ENCODE data around the gene AKR1C8.
"Not testable (repeated sequence)": the region's sequence is repeated elsewhere in the genome, so short reads cannot be mapped to it uniquely, and the experiment has no call there.

Gene AKR1C8

GRCh38 chr10:5119997-5120396 lies 65.0 kb downstream of the AKR1C8 start:
- DNase-seq = not testable (repeated sequence)

DNA sequence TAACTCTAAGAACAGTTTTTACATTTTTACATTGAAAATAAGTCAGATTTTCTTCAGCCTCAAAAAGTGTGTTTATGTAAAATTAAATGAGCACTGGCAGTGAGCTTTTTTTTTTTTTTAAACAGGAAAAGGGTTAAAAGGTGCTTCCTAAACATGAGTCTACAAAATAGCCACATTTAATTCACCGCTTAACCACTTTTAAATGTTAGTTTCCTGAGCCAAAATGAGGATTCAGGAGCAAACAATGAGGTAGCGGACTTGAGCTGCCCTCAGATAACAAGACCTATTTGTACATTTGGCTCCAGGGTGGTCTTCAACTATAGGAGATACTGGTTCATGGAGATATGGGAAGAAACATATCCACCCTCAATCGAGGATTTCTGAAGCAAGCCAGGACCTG lies 67.9 kb downstream of the AKR1C8 start:
- DNase-seq = no peak
- in situ Hi-C loops (cut with MboI; ENCODE audit: low pct_unique_long_range_greater_than_20kb, low sequenced_read_pairs) = no loop called here

More at GRCh38 chr10:5119997-5120396, 65.0 kb downstream of the AKR1C8 start:
- in situ Hi-C loops (cut with MboI; ENCODE audit: low pct_unique_long_range_greater_than_20kb, low sequenced_read_pairs) = not testable (repeated sequence)

DNA sequence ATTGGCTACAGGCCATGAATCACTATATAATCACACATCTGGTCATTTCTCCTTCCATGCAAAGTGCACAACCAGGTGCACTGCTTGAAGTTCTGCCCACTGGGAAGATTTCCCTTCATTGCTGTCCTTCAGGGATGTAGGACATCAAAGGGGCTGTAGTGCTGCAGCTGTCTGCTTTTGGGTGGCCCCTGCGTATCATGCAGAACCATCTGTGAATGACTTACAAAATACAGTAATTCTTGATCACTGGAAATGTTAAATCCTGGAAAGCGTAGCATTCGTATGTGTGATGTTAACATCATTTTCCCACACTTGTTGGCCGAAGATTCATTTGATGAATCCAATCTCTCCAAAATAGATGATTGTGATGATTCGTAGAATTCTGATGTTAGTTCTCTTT lies 68.3 kb downstream of the AKR1C8 start:
- no peak for DNase-seq

GRCh38 chr10:5109861-5110260 lies 75.1 kb downstream of the AKR1C8 start:
- in situ Hi-C loops (cut with MboI; ENCODE audit: low pct_unique_long_range_greater_than_20kb, low sequenced_read_pairs) = not testable (repeated sequence)

More for the DNA sequence above, 68.3 kb downstream of the AKR1C8 start:
- in situ Hi-C loops (cut with MboI; ENCODE audit: low pct_unique_long_range_greater_than_20kb, low sequenced_read_pairs) = no loop called here

GRCh38 chr10:5108658-5109416 lies 76.1 kb downstream of the AKR1C8 start:
- in situ Hi-C loops (cut with MboI; ENCODE audit: low pct_unique_long_range_greater_than_20kb, low sequenced_read_pairs) = no loop called here
- DNase-seq = no peak

More at GRCh38 chr10:5109861-5110260, 75.1 kb downstream of the AKR1C8 start:
- not testable (repeated sequence) for DNase-seq

GRCh38 chr10:5107860-5108526 lies 77.0 kb downstream of the AKR1C8 start:
- in situ Hi-C loops (cut with MboI; ENCODE audit: low pct_unique_long_range_greater_than_20kb, low sequenced_read_pairs) = no loop called here
- DNase-seq = no peak

- in situ Hi-C loops (cut with MboI; ENCODE audit: low pct_unique_long_range_greater_than_20kb, low sequenced_read_pairs) = no loop called here
- DNase-seq = peak; percentile 9
Measured at GRCh38 chr10:5106553-5106952, 78.4 kb downstream of the AKR1C8 start.

DNA sequence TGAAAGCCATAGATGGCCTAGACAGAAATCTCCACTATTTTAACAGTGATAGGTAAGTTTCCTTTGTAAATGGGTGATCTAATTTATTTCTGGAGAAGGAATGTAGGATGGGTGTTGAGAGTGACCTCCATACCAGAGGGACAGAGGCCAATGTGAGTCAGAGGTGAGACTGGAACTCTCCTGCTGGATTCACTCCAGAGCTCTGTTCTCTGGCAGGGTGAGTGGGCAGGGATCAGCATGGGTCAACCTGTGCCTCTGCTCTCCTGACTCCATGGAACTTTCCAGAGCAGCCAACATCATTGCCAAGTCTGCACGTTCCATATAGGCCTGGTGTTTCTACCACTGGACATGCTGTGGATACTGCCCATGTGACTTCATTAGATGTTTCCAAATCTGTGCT lies 79.3 kb downstream of the AKR1C8 start:
- DNase-seq = no peak
- in situ Hi-C loops (cut with MboI; ENCODE audit: low pct_unique_long_range_greater_than_20kb, low sequenced_read_pairs) = no loop called here
